ENCODE data around the gene PAX5. TPM values are rescaled to one million over a fixed set of nuclear protein-coding genes. Genes with fewer than 3 reads are reported as not detected.

The PAX5 gene
- total and polyA plus RNA-seq, 2 of the 13 experiments (the other 11 are each of a cell fraction or from before 2014, with no cell fraction given): not detected

DNA sequence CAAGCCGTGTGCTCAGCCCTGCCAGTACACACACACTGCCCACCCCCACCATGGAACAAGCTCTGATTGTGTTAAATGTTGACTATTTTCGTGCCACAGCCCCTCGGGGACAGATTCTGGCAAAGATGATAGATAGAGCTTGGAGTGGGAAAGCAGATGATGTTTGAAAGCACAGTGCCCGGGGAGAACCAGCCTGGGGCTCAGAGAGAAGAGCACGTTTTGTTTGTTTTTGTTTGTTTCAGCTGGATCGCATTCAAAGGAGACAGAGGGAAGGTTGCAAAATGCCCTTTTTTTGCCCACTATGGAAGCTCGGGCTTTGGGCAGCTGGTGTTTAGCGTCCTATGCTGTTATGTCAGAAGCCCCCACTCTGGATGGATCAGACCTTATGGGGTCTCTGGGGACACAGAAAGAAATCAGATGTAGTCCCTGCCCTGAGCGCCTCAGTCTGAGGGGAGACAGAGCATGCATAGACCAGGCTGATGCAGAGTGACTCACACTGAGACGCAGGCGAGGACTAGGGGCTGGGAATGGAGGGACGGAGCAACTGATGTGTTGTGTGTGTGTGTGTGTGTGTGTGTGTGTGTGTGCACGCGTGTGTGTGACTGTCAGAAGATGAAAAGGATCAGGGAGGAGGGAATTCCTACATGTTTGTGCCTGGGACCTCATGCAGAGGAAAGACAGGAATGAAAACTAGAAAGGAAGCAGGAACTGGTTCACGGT is 231.7 kb downstream of the PAX5 start:
- Histone ChIP-seq H3K4me3 (replicated peaks in 1 of 3; ENCODE audit: insufficient read depth in 1 of 3, low read depth in 2 of 3, low read length in 3 of 3) (no peak overlapping the region), H3K9ac (ENCODE audit: insufficient read depth, low read depth, low read length) (no peak overlapping the region), H2AFZ (ENCODE audit: low read length) (no peak overlapping the region), H3K4me2 (ENCODE audit: low read depth, low read length) (no peak overlapping the region), H3K27me3 (ENCODE audit: control insufficient read depth in 1 of 2, insufficient read depth in 2 of 2, low read length in 2 of 2) (peaks cover 0 to 29% of the 10 kb centered on the region in 2 experiments; a peak in 4 of 5 replicates), H3K4me1 (ENCODE audit: insufficient read depth, low read length) (peaks cover 10% of the 10 kb centered on the region), H3K27ac (ENCODE audit: extremely low read length, insufficient read depth, low read length) (no peak overlapping the region), H3K79me2 (ENCODE audit: insufficient read depth, low read length) (no peaks in the 10 kb centered on the region), H3K9me3 (ENCODE audit: low read length) (no peaks in the 10 kb centered on the region), H3K36me3 (replicated peaks in 1 of 2; ENCODE audit: control insufficient read depth in 1 of 2, insufficient read depth in 2 of 2, low read length in 2 of 2) (no peaks in the 10 kb centered on the region), H4K20me1 (ENCODE audit: insufficient read depth, low read length) (no peaks in the 10 kb centered on the region)
- 25% methylated on average over 12 of the region's 15 CpGs for WGBS (ENCODE audit: low lambda C conversion rate)
- in situ Hi-C loops (cut with HindIII; ENCODE audit: extremely low pct_ligation_motif_present, low pct_unique_long_range_greater_than_20kb): loop anchor here (5.0 kb wide), 1 partner anchor 55 kb away; no protein-coding TSS in a partner anchor
- DNase-seq (ENCODE audit: low spot score) (no peak), ATAC-seq (no peak), FAIRE-seq (no peak)
- TF ChIP-seq SRY (CRISPR knock-in tag; IDR thresholded peaks at IDR 0.05): no peak
- TF ChIP-seq, protein P1, sequence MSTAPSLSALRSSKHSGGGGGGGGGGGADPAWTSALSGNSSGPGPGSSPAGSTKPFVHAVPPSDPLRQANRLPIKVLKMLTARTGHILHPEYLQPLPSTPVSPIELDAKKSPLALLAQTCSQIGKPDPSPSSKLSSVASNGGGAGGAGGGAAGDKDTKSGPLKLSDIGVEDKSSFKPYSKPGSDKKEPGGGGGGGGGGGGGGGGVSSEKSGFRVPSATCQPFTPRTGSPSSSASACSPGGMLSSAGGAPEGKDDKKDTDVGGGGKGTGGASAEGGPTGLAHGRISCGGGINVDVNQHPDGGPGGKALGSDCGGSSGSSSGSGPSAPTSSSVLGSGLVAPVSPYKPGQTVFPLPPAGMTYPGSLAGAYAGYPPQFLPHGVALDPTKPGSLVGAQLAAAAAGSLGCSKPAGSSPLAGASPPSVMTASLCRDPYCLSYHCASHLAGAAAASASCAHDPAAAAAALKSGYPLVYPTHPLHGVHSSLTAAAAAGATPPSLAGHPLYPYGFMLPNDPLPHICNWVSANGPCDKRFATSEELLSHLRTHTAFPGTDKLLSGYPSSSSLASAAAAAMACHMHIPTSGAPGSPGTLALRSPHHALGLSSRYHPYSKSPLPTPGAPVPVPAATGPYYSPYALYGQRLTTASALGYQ (CRISPR knock-in tag; IDR thresholded peaks at IDR 0.05): no peak
- TF ChIP-seq WIZ (CRISPR knock-in tag; IDR thresholded peaks at IDR 0.05): no peak
- TF ChIP-seq ZNF562 (CRISPR knock-in tag; IDR thresholded peaks at IDR 0.05; ENCODE audit: borderline replicate concordance): no peak
- TF ChIP-seq, protein P2, sequence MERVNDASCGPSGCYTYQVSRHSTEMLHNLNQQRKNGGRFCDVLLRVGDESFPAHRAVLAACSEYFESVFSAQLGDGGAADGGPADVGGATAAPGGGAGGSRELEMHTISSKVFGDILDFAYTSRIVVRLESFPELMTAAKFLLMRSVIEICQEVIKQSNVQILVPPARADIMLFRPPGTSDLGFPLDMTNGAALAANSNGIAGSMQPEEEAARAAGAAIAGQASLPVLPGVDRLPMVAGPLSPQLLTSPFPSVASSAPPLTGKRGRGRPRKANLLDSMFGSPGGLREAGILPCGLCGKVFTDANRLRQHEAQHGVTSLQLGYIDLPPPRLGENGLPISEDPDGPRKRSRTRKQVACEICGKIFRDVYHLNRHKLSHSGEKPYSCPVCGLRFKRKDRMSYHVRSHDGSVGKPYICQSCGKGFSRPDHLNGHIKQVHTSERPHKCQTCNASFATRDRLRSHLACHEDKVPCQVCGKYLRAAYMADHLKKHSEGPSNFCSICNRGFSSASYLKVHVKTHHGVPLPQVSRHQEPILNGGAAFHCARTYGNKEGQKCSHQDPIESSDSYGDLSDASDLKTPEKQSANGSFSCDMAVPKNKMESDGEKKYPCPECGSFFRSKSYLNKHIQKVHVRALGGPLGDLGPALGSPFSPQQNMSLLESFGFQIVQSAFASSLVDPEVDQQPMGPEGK (CRISPR knock-in tag; IDR thresholded peaks at IDR 0.05): no peak
- TF ChIP-seq ASH2L (IDR thresholded peaks at IDR 0.05; ENCODE audit: insufficient read length, low read depth, low read length): no peak
- ChIA-PET CTCF (ENCODE audit: low intra/inter-chr PET ratio, low total read pairs) (no interaction called here), POLR2A (no interaction called here)
- BruUV-seq (replicated peaks): no TSS peak
- intact Hi-C loops (cut with micrococcal nuclease; ENCODE audit: unreplicated experiment): no loop called here

Measured in HepG2 (cell line).